ENCODE data around the gene PERM1.
"Not testable (repeated sequence)": the region's sequence is repeated elsewhere in the genome, so short reads cannot be mapped to it uniquely, and the experiment has no call there.

DNA sequence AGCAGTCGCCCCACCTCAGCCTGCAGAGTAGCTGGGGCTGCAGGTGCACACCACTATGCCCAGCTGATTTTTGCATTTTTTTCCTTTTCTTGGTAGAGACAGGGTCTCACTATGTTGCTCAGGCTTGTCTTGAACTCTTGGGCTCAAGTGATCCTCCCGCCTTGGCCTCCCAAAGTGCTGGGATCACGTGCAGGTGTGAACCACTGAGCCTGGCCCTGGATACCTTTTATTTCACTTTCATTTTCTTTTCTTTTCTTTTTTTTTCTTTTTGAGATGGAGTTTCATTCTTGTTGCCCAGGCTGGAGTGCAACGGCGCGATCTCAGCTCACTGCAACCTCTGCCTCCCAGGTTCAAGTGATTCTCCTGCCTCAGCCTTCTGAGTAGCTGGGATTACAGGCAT lies 9.4 kb upstream of the PERM1 start:
- TF ChIP-seq, protein P1, sequence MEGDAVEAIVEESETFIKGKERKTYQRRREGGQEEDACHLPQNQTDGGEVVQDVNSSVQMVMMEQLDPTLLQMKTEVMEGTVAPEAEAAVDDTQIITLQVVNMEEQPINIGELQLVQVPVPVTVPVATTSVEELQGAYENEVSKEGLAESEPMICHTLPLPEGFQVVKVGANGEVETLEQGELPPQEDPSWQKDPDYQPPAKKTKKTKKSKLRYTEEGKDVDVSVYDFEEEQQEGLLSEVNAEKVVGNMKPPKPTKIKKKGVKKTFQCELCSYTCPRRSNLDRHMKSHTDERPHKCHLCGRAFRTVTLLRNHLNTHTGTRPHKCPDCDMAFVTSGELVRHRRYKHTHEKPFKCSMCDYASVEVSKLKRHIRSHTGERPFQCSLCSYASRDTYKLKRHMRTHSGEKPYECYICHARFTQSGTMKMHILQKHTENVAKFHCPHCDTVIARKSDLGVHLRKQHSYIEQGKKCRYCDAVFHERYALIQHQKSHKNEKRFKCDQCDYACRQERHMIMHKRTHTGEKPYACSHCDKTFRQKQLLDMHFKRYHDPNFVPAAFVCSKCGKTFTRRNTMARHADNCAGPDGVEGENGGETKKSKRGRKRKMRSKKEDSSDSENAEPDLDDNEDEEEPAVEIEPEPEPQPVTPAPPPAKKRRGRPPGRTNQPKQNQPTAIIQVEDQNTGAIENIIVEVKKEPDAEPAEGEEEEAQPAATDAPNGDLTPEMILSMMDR (IDR thresholded peaks at IDR 0.05): not testable (repeated sequence)
- TF ChIP-seq POLR2A, EP300, POLR2AphosphoS5 (IDR thresholded peaks at IDR 0.05): not testable (repeated sequence)

Data from upper lobe of left lung (tissue), 4 donors.